ENCODE measurements around the gene CDKAL1.

The CDKAL1 gene

DNA sequence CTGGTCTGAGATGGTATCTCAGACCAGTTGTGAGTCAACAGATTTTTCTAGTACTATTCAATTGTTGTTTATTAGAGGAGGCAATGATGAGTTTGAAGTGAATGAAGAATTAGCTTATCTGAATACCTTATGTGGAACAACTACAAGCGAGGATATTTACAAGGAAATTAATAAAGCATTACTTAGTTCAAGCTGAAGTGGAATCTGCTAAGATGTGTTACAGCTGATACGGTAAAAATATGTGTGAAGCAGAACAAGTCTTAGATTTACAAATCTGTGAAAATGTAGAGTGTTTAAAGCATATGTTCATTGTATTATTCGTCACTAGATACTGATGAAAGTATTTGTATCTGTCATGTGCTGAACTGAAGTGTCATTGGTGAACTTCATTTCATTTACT lies 272.4 kb downstream of the CDKAL1 start:
- Histone ChIP-seq H3K27ac (ENCODE audit: low read depth, low read length) (no peak overlapping the region), H3K4me1 (ENCODE audit: control insufficient read depth, insufficient read depth, low read length, unreplicated experiment) (peaks cover 12% of the 10 kb centered on the region), H3K27me3 (ENCODE audit: insufficient read depth, low read length) (no peaks in the 10 kb centered on the region), H3K36me3 (ENCODE audit: insufficient read depth, low read length) (peaks cover 8% of the 10 kb centered on the region), H3K79me2 (ENCODE audit: control insufficient read depth, insufficient read depth, low read length, unreplicated experiment) (no peaks in the 10 kb centered on the region), H2AFZ (ENCODE audit: low read length, unreplicated experiment) (no peak overlapping the region), H3K4me3 (ENCODE audit: low read depth, low read length) (no peak overlapping the region)

DNA sequence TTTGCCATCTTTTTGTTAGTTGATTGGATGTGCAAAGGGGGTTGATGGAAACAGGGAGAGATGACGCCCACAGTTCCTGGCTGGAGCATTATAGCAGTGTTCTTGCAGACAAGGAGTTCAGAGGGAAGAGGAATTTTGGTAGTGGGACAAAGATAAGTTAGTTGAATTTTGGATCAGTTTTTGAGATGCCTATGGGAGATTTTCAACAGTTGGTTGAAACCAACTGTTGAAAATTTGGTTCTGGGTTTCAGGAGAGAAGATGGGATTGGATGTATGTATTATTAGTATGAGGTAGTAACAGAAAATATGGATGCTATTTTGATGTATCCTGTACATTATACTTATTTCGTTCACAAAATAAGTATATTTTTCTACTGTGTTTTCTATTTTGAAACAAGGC lies 274.2 kb downstream of the CDKAL1 start:
- H3K36me3 ChIP-seq (ENCODE audit: insufficient read depth, low read length), result peaks cover 8% of the 10 kb centered on the region
- H3K27me3 ChIP-seq (ENCODE audit: insufficient read depth, low read length), result no peaks in the 10 kb centered on the region
- H3K4me1 ChIP-seq (ENCODE audit: control insufficient read depth, insufficient read depth, low read length, unreplicated experiment), result peaks cover 23% of the 10 kb centered on the region
- no peaks in the 10 kb centered on the region for H3K79me2 ChIP-seq (ENCODE audit: control insufficient read depth, insufficient read depth, low read length, unreplicated experiment)
- no peak overlapping the region for H3K27ac ChIP-seq (ENCODE audit: low read depth, low read length)
- H3K4me3 ChIP-seq (ENCODE audit: low read depth, low read length), result no peak overlapping the region
- H2AFZ ChIP-seq (ENCODE audit: low read length, unreplicated experiment), result no peak overlapping the region

DNA sequence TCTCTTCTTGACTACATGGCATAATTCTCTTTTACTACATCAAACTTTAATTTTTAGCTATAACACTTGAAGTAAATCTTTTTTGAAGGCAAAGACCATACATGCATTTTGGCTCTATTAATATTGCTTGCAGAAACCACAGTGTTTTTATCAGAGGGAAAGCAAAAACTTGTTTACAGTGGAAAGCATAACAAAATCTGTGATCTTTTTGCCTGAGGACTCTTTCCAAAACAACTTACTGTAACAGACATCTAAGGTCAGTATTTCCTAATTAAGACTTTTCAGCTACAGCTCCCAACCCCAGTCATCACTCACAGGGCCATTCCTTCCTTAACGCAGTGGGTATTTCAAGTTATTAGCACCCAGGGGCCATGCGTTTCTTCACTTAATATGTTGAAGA lies 274.7 kb downstream of the CDKAL1 start:
- Histone ChIP-seq H3K79me2 (ENCODE audit: control insufficient read depth, insufficient read depth, low read length, unreplicated experiment) (no peaks in the 10 kb centered on the region), H3K27me3 (ENCODE audit: insufficient read depth, low read length) (no peaks in the 10 kb centered on the region), H3K36me3 (ENCODE audit: insufficient read depth, low read length) (peaks cover 8% of the 10 kb centered on the region), H3K4me3 (ENCODE audit: low read depth, low read length) (no peak overlapping the region), H3K4me1 (ENCODE audit: control insufficient read depth, insufficient read depth, low read length, unreplicated experiment) (peaks cover 23% of the 10 kb centered on the region), H3K27ac (ENCODE audit: low read depth, low read length) (no peak overlapping the region), H2AFZ (ENCODE audit: low read length, unreplicated experiment) (no peak overlapping the region)

DNA sequence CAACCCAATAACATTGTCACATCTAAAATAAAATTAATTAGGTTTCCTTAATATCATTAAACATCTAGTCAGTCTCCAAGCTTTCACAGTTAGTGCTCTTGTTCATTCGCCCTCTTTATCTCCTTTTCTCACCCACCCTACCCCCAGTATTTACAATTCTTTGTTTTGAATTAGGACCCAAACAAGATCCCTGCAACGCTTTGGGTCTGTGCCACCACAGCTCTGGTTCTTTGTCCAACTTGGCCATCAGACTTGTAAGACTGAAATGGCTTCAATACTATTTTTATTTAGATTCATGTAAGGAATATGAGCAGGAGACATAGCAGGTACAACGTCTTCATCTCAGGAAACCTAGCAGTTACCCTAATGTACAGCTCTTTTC lies 276.5 kb downstream of the CDKAL1 start:
- Histone ChIP-seq H3K36me3 (ENCODE audit: insufficient read depth, low read length) (peaks cover 14% of the 10 kb centered on the region), H3K27ac (ENCODE audit: low read depth, low read length) (peak overlapping the region; percentile 96), H3K27me3 (ENCODE audit: insufficient read depth, low read length) (no peaks in the 10 kb centered on the region), H3K4me1 (ENCODE audit: control insufficient read depth, insufficient read depth, low read length, unreplicated experiment) (peaks cover 23% of the 10 kb centered on the region), H2AFZ (ENCODE audit: low read length, unreplicated experiment) (peak overlapping the region; percentile 74), H3K4me3 (ENCODE audit: low read depth, low read length) (no peak overlapping the region), H3K79me2 (ENCODE audit: control insufficient read depth, insufficient read depth, low read length, unreplicated experiment) (no peaks in the 10 kb centered on the region)

DNA sequence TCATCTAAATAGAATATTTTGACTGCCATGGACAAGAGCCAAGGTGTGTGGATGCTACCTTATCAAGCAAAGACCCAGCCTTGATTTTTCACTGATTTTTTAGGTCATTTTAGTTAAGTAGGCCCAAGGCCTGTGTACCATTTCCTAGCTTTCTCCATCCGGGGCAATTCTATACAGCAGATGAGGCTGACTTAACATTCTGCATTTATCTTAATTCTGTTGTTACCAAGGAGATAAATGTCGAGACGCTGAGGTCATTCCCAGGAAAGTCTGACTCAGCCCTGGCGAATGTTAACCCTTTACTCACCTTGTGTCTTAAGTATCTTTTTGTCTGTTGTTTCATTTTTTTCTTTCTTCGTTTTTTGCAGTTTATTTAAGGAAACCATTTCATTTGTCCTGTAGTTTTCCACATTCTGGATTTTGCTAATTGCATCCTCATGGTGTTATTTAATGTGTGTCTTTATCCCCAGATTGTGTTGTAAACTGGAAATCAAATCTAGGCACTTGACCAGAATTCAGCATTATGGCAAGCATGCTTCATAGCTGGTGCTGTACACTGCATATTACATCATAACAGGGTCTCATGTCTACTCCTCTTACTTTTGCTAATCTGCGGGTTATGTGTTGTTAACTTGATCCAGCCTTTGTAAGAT lies 277.0 kb downstream of the CDKAL1 start:
- Histone ChIP-seq H3K36me3 (ENCODE audit: insufficient read depth, low read length) (peaks cover 13% of the 10 kb centered on the region), H2AFZ (ENCODE audit: low read length, unreplicated experiment) (peak overlapping the region; percentile 74), H3K79me2 (ENCODE audit: control insufficient read depth, insufficient read depth, low read length, unreplicated experiment) (no peaks in the 10 kb centered on the region), H3K4me3 (ENCODE audit: low read depth, low read length) (peak overlapping the region; percentile 63), H3K4me1 (ENCODE audit: control insufficient read depth, insufficient read depth, low read length, unreplicated experiment) (peaks cover 23% of the 10 kb centered on the region), H3K27me3 (ENCODE audit: insufficient read depth, low read length) (no peaks in the 10 kb centered on the region), H3K27ac (ENCODE audit: low read depth, low read length) (peak overlapping the region; percentile 96)

DNA sequence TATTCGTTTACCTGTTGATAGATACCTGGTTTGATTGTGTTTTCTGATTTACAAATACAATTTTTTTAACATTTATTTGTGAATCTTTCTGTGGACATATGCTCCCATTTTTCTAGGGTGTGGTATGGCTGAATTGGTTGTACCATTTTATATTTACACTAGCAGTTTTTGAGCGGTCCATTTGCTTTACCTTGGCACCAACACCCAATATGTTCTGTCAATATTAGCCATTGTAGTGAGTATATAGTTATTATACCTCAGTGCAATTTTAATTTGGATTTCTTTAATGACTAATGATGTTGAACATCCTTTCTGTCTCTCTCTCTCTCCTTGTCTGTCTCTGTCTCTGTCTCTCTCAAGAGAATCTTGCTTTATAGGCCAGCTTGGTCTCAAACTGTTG lies 278.5 kb downstream of the CDKAL1 start:
- Histone ChIP-seq H3K4me1 (ENCODE audit: control insufficient read depth, insufficient read depth, low read length, unreplicated experiment) (peaks cover 24% of the 10 kb centered on the region), H3K27me3 (ENCODE audit: insufficient read depth, low read length) (no peaks in the 10 kb centered on the region), H3K36me3 (ENCODE audit: insufficient read depth, low read length) (0 out of 2 replicates have a peak, but pooled peaks cover 6% of the 10 kb centered on the region), H2AFZ (ENCODE audit: low read length, unreplicated experiment) (no peak overlapping the region), H3K4me3 (ENCODE audit: low read depth, low read length) (no peak overlapping the region), H3K27ac (ENCODE audit: low read depth, low read length) (peak overlapping the region; percentile 96), H3K79me2 (ENCODE audit: control insufficient read depth, insufficient read depth, low read length, unreplicated experiment) (no peaks in the 10 kb centered on the region)

DNA sequence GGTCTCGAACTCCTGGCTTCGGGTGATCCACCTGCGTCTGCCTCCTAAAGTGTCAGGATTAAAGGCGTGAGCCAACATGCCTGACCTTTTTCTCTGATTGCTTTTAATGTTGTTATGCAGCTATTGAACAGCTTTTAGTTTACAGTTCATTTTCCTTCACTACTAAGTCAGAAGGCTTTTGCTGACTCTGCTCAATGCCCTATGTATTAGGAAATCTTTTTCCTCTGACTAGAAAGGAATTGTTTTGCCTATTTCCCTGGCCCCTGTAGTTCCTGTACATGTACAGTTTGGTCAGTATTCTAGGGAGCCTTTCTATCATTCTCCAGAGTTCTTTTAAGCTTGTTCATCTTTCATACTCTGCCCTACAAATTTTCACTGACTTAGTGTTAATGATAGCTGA lies 280.2 kb downstream of the CDKAL1 start:
- peaks cover 28% of the 10 kb centered on the region for H3K4me1 ChIP-seq (ENCODE audit: control insufficient read depth, insufficient read depth, low read length, unreplicated experiment)
- no peak overlapping the region for H3K4me3 ChIP-seq (ENCODE audit: low read depth, low read length)
- no peaks in the 10 kb centered on the region for H3K79me2 ChIP-seq (ENCODE audit: control insufficient read depth, insufficient read depth, low read length, unreplicated experiment)
- H3K27me3 ChIP-seq (ENCODE audit: insufficient read depth, low read length), result no peaks in the 10 kb centered on the region
- 0 out of 2 replicates have a peak, but pooled peaks cover 6% of the 10 kb centered on the region for H3K36me3 ChIP-seq (ENCODE audit: insufficient read depth, low read length)
- no peak overlapping the region for H2AFZ ChIP-seq (ENCODE audit: low read length, unreplicated experiment)
- H3K27ac ChIP-seq (ENCODE audit: low read depth, low read length), result no peak overlapping the region

DNA sequence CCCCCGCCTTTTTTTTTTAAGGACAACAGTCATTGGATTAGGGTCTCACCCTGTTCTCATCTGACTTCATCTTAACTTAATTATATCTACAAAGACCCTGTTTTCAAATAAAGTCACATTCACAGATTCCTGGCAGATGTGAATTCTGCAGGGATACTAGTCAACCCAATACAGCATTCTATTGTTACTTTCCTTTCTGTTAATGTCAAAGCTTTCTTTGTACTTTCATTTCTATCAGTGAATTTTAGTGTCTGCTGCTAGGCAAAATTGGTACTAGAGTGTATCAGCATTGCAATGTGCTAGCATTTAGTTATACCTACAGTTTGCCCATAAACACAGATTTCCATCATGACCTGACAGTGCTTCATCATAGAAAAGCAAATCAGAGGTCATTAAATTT lies 281.9 kb downstream of the CDKAL1 start:
- Histone ChIP-seq H3K79me2 (ENCODE audit: control insufficient read depth, insufficient read depth, low read length, unreplicated experiment) (no peaks in the 10 kb centered on the region), H3K36me3 (ENCODE audit: insufficient read depth, low read length) (0 out of 2 replicates have a peak, but pooled peaks cover 6% of the 10 kb centered on the region), H2AFZ (ENCODE audit: low read length, unreplicated experiment) (no peak overlapping the region), H3K4me3 (ENCODE audit: low read depth, low read length) (no peak overlapping the region), H3K27me3 (ENCODE audit: insufficient read depth, low read length) (no peaks in the 10 kb centered on the region), H3K4me1 (ENCODE audit: control insufficient read depth, insufficient read depth, low read length, unreplicated experiment) (peaks cover 22% of the 10 kb centered on the region), H3K27ac (ENCODE audit: low read depth, low read length) (no peak overlapping the region)

DNA sequence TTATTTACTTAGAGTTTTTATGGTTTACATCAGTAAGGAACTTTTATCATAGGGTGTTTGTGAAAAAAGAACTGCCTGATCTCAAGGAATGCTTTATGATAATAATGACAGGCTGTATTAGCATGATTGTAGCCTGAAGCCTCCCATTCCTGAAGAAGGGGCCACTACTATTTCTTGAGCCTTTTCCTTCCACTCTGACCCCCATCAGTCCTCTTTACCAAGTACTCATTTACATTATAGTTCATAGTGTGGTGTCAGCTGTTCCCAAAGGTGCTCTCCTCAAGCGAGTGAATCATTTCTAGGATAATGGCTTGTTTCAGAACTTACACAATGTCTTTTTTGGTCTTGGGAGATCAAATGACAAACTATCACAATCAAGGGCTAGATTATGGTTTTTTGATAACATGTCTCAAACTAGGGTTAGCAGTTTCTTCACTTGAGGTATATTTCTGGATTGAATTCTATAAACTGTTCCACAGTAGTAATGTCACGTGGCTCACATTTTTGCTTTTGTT lies 283.6 kb downstream of the CDKAL1 start:
- H3K27ac ChIP-seq (ENCODE audit: low read depth, low read length), result no peak overlapping the region
- 0 out of 2 replicates have a peak, but pooled peaks cover 6% of the 10 kb centered on the region for H3K36me3 ChIP-seq (ENCODE audit: insufficient read depth, low read length)
- H3K4me1 ChIP-seq (ENCODE audit: control insufficient read depth, insufficient read depth, low read length, unreplicated experiment), result peaks cover 5% of the 10 kb centered on the region
- H3K79me2 ChIP-seq (ENCODE audit: control insufficient read depth, insufficient read depth, low read length, unreplicated experiment), result no peaks in the 10 kb centered on the region
- H3K27me3 ChIP-seq (ENCODE audit: insufficient read depth, low read length), result no peaks in the 10 kb centered on the region
- no peak overlapping the region for H2AFZ ChIP-seq (ENCODE audit: low read length, unreplicated experiment)
- no peak overlapping the region for H3K4me3 ChIP-seq (ENCODE audit: low read depth, low read length)

DNA sequence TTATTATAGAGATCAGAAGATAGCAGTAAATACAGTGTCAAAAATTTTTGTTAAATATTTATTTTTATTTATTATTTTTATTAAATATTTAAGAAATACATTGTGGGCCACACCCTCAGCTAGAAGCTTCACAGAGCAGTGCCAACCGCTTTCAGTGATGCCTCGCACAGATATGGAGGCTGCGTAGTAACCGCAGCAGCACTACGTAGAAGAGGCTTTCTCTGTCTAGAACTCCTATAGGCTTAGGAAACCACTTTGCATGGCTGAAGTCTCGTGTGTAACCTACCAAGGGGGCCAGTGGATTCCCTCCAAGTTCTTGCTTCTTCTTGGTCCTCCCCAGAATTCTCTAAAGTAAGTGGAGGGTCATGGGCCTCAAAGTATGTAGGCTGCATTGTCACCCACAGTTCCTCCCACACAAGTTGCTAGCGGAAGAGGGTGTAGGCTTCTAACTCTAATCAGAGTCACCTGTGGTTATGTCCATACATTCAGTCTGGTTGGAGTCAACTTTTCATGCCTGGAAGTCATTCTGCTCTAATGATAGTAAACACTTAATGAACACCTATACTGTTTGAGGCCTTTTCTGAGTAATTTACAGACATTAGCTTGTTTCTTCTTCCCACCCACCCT lies 285.6 kb downstream of the CDKAL1 start:
- H3K4me3 ChIP-seq (ENCODE audit: low read depth, low read length), result no peak overlapping the region
- H2AFZ ChIP-seq (ENCODE audit: low read length, unreplicated experiment), result no peak overlapping the region
- H3K27ac ChIP-seq (ENCODE audit: low read depth, low read length), result no peak overlapping the region
- H3K27me3 ChIP-seq (ENCODE audit: insufficient read depth, low read length), result no peaks in the 10 kb centered on the region
- H3K4me1 ChIP-seq (ENCODE audit: control insufficient read depth, insufficient read depth, low read length, unreplicated experiment), result peaks cover 5% of the 10 kb centered on the region
- H3K36me3 ChIP-seq (ENCODE audit: insufficient read depth, low read length), result no peaks in the 10 kb centered on the region
- H3K79me2 ChIP-seq (ENCODE audit: control insufficient read depth, insufficient read depth, low read length, unreplicated experiment), result no peaks in the 10 kb centered on the region

DNA sequence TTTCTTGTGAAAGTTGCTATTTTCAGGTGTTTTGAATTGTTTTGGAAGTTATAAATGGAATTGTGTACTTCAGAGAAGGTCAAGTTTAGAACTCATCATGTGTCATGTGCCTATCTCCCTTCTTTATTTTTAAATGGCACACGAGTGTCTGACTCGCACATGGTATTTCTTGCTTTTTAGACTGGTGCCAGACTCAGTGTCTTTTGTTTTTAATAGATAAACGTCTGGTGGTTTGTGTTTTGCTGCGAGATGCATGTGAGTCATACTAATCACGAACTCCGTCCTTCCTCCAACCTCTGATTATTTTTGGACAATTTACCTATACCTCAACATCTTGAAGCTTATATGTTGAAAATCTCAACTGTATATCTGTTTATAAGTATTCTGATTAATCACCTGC lies 292.1 kb downstream of the CDKAL1 start:
- H2AFZ ChIP-seq (ENCODE audit: low read length, unreplicated experiment), result no peak overlapping the region
- peak overlapping the region; percentile 27 for H3K4me3 ChIP-seq (ENCODE audit: low read depth, low read length)
- H3K79me2 ChIP-seq (ENCODE audit: control insufficient read depth, insufficient read depth, low read length, unreplicated experiment), result no peaks in the 10 kb centered on the region
- H3K27ac ChIP-seq (ENCODE audit: low read depth, low read length), result peak overlapping the region; percentile 68
- no peaks in the 10 kb centered on the region for H3K27me3 ChIP-seq (ENCODE audit: insufficient read depth, low read length)
- peaks cover 25% of the 10 kb centered on the region for H3K4me1 ChIP-seq (ENCODE audit: control insufficient read depth, insufficient read depth, low read length, unreplicated experiment)
- no peaks in the 10 kb centered on the region for H3K36me3 ChIP-seq (ENCODE audit: insufficient read depth, low read length)

All from ACC112 (cell line).